NCI-H226 (cell line): ENCODE measurements around the gene COMTD1.

Experiments
- DNase-seq: peaks from one replicate; pipeline ENCODE4 v3.0.0-alpha.2; 2015

COMTD1 gene

GRCh38 chr10:75235375-75236177 lies at the start of gene COMTD1:
Gene COMTD1, minus strand, starts transcription at chr10:75235957. Its CDS starts 29 bp downstream, at chr10:75235928.
- peak; percentile 80 for DNase-seq

DNA sequence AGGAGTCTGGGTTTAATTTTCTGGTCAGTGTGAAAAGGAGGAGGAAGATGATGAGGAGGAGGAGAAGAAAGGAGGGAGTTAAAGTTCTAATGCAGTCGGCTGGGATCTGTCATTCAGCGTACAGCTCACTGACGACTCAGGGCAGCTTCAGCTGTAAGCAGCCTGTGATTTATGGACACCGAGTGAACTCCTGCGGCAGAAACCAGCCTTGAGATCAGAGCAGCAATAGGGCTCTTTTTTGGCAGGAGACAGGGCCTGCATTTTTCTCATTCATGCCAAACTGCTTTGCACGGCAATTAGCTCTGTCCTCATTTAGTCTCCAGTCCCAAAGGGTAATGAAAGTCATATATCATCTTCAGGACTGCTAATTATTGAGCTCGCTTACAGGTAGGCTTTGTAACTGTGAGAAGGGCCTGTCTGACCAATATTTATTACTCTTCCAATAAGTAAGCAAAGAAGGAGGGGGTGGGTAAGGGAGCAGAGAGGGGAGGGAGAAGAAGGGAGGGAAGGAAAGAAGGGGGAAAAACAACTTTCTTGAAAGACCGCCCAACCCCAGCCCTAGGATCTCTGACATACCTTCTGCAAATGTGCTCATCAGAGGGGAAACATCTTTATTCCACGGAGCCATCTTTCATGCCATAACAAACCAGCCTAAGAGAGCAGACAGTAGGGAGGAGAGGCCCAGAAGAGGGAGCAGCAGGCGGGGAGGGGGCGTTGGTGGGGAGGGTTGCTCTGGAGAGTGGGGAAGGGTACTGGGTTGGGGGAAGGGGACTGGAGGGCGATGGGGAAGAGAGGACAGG lies 48.1 kb upstream of the COMTD1 start:
- no peak for DNase-seq

GRCh38 chr10:75283078-75283670 lies 47.4 kb upstream of the COMTD1 start:
- no peak for DNase-seq

DNA sequence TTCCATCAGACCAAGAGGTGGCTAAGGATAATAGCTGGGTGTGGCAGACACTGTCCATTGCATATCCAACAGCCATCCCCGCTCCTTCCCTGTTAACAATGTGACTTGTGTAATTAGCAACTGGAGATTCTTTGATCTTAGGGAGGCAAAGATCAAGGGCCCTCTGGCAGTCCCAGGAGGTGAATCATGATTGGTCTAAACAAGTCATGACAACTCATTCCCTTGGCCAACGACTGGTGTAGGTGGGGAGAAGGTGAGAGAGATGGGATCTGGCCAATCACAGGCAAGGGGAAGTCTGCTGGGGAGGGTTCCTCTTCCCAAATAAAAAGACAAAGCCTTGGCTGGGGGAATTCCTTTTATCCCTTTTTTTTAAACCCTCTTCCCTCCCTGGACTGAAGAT lies 46.2 kb upstream of the COMTD1 start:
- no peak for DNase-seq

DNA sequence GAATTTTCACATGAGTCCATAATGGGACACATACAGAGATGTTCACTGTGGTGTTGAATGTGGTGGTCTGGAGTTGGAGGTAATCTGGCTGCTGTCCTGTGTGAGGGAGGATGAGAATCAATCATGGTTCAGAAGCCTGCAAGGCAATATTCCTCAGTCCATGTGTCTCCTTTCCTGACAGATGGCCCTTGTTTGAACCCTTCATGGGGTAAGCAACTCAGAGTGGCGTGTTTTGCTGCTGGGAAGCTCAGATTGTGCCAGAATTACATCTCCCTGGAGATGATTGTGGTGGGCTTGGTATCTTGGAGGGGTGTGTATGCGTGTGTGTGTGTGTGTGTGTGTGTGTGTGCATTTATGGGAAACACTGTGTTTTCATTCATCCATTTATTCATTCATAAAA lies 44.5 kb upstream of the COMTD1 start:
- no peak for DNase-seq

GRCh38 chr10:75276069-75276872 lies 40.5 kb upstream of the COMTD1 start:
- DNase-seq: no peak

DNA sequence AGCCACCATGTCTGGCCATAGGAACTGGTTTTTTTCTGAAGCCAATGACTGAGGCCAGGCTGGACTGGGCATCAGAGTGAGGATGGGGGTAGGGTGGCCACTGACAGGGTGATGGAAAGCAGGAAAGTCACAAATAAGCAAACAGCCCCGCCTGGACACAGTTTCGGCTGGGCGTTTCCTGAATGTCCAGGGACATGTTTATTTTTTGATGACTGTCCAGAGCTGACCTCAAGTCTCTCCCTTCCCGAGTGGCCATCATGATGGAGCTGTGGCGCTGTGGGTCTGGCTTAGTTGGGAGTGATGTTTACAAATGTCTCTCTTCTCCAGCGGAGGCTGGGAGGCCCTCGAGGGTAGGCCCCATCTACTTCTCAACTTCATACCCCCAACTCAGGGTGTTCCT lies 37.1 kb upstream of the COMTD1 start:
- DNase-seq: no peak

DNA sequence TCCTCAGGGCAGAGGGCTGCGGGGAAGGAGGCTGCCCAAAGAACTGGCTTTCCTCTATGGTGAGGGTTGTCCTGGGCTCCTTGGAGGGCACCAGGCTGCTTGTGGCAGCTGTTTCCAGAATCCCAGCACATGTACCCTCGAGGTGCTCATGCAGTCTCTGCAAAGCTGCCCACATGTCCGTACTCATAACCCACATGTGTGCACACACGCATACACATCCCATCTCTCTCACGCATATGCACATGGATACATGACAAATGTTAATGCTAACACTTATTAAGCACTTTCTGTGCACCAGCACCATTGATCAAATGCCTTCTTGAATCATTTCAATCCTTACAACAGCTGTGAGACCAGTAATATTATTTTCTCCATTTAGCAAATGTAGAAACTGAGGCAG lies 36.3 kb upstream of the COMTD1 start:
- DNase-seq: no peak

GRCh38 chr10:75269605-75270004 lies 33.8 kb upstream of the COMTD1 start:
- DNase-seq: no peak

DNA sequence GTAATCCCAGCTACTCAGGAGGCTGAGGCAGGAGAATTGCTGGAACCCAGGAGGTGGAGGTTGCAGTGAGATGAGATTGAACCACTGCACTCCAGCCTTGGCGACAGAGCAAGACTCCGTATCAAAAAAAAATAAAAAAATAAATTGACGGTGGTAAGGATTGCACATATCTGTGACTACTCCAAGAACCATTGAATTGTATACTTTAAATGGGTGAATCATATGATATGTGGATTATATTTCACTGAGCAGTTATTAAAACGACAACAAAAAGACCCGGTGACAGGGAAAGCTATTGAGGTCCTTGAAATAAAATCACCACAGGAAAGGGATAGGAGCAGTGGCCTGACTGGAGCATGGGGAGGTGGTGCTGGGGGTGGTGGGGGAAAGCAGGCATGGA lies 31.2 kb upstream of the COMTD1 start:
- no peak for DNase-seq

DNA sequence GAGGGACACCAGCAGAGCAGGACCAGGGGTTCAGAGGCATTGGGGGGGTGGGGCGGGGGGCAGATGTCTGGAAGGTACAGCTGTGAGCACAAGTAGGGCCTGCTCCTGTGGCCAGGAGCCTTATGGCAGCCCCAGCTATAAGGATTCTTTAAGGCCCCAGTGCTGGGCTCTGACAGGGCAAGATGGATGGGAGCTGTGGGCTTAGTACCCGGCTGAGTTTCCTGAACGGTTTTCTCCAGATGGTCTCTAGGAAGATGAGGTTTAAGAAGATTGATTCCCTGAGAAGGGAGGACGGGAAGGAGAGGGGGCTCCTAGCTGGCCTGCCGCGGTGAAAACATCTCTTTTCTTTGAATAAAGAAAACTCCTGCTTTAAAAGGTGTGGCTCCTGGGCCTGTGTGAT lies 30.1 kb upstream of the COMTD1 start:
- no peak for DNase-seq

DNA sequence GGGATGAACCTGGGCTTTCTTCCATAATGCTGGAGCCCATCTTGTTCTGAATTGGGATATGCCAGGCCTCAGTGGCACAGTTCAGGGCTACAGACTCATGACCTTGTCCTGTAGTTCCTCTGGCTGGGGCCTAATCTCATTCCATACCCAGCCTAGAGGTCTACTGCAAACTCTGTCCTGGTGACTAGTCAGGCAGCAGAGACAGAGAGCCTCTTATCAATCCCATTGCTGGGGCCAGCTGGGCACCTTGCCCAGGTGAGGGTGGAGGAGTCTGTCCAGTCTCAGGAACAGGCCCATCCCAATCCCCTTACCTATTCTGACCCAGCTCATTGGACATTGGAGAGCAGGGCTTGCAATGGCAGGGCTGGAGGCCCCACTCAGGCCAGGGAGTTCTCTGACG lies 28.0 kb upstream of the COMTD1 start:
- no peak for DNase-seq

DNA sequence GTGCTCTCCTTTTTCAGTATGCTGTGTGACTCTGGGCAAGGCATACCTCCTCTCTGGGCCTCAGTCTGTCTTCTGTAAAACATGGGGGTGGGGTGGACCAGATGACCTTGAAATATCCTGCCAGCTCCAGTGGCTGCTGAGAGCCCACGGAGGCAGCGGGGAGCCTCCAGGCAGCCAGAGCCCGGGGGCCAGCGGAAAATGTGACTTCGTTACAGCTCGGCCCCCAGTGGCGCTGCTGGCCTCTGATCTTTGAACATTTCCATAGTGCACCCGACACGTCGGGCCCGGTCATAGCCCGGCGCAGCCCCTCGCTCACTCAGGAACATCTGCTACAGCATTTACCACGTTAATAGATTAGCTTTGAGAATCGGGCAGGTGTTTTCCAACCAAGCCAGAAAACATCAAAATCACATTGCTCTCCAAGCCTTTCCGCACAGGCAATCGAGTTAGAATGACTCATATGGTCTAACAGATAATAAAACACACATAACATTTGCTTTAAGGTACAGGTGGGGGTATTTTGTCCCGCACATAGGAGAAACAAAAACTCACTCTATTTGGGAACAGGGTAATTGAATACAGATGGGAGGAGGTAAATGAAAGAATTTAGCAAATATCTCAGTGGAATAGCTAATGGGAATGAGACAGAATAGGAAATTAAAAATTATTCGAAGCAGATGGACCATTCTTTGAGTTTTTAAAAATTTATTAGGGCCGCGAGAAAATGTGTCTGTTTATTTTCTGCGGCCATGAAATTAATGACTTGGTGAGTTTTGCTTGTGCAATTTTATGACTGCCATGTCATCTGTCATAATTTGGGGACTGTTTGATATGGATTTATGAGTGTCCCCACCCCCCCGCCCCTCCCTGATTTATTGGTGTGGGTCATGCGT lies 26.3 kb upstream of the COMTD1 start:
- DNase-seq: no peak

DNA sequence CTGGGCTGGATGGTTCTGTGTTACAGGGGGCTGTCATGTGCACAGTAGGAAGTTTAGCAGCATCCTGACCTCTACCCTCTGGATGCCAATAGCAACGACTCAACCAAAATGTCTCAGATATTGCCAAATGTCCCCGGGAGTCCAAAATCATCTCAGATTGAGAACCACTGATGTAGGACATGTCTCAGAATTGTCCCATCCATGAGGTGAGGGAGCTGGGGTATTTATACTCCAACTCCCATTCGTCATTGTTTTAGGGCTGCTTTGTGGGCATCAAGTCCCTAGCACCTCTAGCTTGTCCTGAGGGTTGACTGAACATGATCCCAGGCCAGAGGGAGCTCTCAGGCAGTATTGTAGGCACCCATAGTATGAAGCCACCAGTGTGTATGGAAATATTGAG lies 25.2 kb upstream of the COMTD1 start:
- no peak for DNase-seq

GRCh38 chr10:75254739-75255138 lies 19.0 kb upstream of the COMTD1 start:
- DNase-seq: no peak

- DNase-seq: no peak
Observed at GRCh38 chr10:75253281-75254220, 17.8 kb upstream of the COMTD1 start.

GRCh38 chr10:75250934-75251333 lies 15.2 kb upstream of the COMTD1 start:
- DNase-seq: peak; percentile 85

- no peak for DNase-seq
Observed at GRCh38 chr10:75247797-75248196, 12.0 kb upstream of the COMTD1 start.

GRCh38 chr10:75246506-75246905 lies 10.7 kb upstream of the COMTD1 start:
- DNase-seq: no peak

GRCh38 chr10:75245354-75246250 lies 9.8 kb upstream of the COMTD1 start:
- no peak for DNase-seq
